CD4-positive, alpha-beta T cell treated with Interleukin-17A for 1 hour (primary cell): ENCODE measurements around the gene CCDC89.

Experiments
- DNase-seq: peaks from one replicate; pipeline ENCODE4 v3.0.0-alpha.2; 2020

Gene CCDC89

GRCh38 chr11:85647604-85648299 lies 38.2 kb downstream of the CCDC89 start, which contains the start of gene TMEM126A:
Gene TMEM126A (plus strand): TSS chr11:85647967. CDS start chr11:85650256, 2,289 bp downstream.
- DNase-seq = peak; percentile 91

- DNase-seq = no peak
Measured at GRCh38 chr11:85647078-85647477, 38.9 kb downstream of the CCDC89 start.

GRCh38 chr11:85643191-85643614 lies 42.8 kb downstream of the CCDC89 start:
- DNase-seq = no peak

- DNase-seq = no peak
Measured at GRCh38 chr11:85634747-85635146, 51.2 kb downstream of the CCDC89 start.
